GM12878 (cell line): Measurements from ENCODE around the gene RAD1.
A peak's percentile ranks its signal among the peaks of the same experiment; 100 is the strongest.

Source experiments
- CHD2 ChIP-seq: IDR thresholded peaks from 2 replicates; pipeline ENCODE4 v1.6.1; 2011; ENCODE audit warnings: low read depth, low read length, improper control_type of control experiment, borderline replicate concordance
- CTCF ChIP-seq, 3 experiments: IDR thresholded peaks in 2 of 3; conservative IDR thresholded peaks in 1 of 3; 2 replicates each; pipeline ENCODE4 v1.5.1; 2011; ENCODE audit warnings: low read depth in 3 of 3, low read length in 3 of 3, mild to moderate bottlenecking in 3 of 3, control low read depth in 2 of 3, moderate library complexity in 2 of 3, inconsistent platforms in 1 of 3, mixed read lengths in 1 of 3; ENCODE audit not compliant: control insufficient read depth in 2 of 3, insufficient read depth in 1 of 3; ENCODE audit errors: extremely low read depth in 1 of 3
- HCFC1 ChIP-seq: fragments of 150-350 bp; IDR thresholded peaks from 2 replicates; pipeline ENCODE4 v1.6.1; 2014; ENCODE audit warnings: low read length
- NBN ChIP-seq: fragments of 450-650 bp; IDR thresholded peaks from 2 replicates; pipeline ENCODE4 v1.6.1; 2016
- PAX8 ChIP-seq: fragments of 450-650 bp; IDR thresholded peaks from 2 replicates; pipeline ENCODE4 v1.6.1; 2017; ENCODE audit warnings: mild to moderate bottlenecking, moderate library complexity
- POLR2A ChIP-seq: IDR thresholded peaks from 2 replicates; pipeline ENCODE4 v1.6.1; 2011; ENCODE audit warnings: low read depth, mild to moderate bottlenecking, low read length
- POLR2AphosphoS5 ChIP-seq: IDR thresholded peaks from 2 replicates; pipeline ENCODE4 v1.6.1; 2011; ENCODE audit warnings: mild to moderate bottlenecking, low read length, inconsistent platforms
- RAD21 ChIP-seq: IDR thresholded peaks from 2 replicates; pipeline ENCODE4 v1.6.1; 2011; ENCODE audit warnings: mild to moderate bottlenecking, low read depth, low read length, moderate library complexity; ENCODE audit not compliant: insufficient read depth
- RBBP5 ChIP-seq: fragments of 200-600 bp; sonication (generic); conservative IDR thresholded peaks from 2 replicates; pipeline ENCODE4 v1.6.1; 2016
- REST ChIP-seq: IDR thresholded peaks from 2 replicates; pipeline ENCODE4 v1.6.1; 2012; ENCODE audit warnings: mild to moderate bottlenecking, low read depth, low read length
- SIN3A ChIP-seq: IDR thresholded peaks from 2 replicates; pipeline ENCODE4 v1.6.1; 2012; ENCODE audit warnings: low read depth, low read length, improper control_type of control experiment
- TARDBP ChIP-seq: IDR thresholded peaks from 2 replicates; pipeline ENCODE4 v1.6.1; 2016; ENCODE audit warnings: borderline replicate concordance
- ZNF217 ChIP-seq: fragments of 450-650 bp; IDR thresholded peaks from 2 replicates; pipeline ENCODE4 v1.6.1; 2017; ENCODE audit warnings: antibody characterized with exemption, mild to moderate bottlenecking
- ZNF592 ChIP-seq: fragments of 450-650 bp; IDR thresholded peaks from 2 replicates; pipeline ENCODE4 v1.6.1; 2017; ENCODE audit warnings: mild to moderate bottlenecking, moderate library complexity

GRCh38 chr5:34957857-34958690, 42.8 kb upstream of the RAD1 start:
- TF ChIP-seq CTCF (IDR thresholded peaks at IDR 0.05 in 2 of 3, conservative IDR thresholded peaks at IDR 0.05 in 1 of 3; ENCODE audit: control insufficient read depth in 2 of 3, extremely low read depth in 1 of 3, insufficient read depth in 1 of 3, low read depth in 3 of 3, low read length in 3 of 3), result peak; percentile 59 to 72 (median 70)
- no peak for TF ChIP-seq POLR2A
- no peak for TF ChIP-seq SIN3A
- TF ChIP-seq PAX8, result no peak
- no peak for TF ChIP-seq REST
- no peak for TF ChIP-seq HCFC1
- TF ChIP-seq RBBP5, result no peak
- 0 out of 2 replicates have a peak, but pooled peaks have one; percentile 29 for TF ChIP-seq NBN
- TF ChIP-seq CHD2, result no peak
- TF ChIP-seq RAD21, result peak; percentile 49
- no peak for TF ChIP-seq ZNF217
- TF ChIP-seq TARDBP, result no peak
- no peak for TF ChIP-seq ZNF592
- TF ChIP-seq POLR2AphosphoS5, result no peak
